CD4-positive, CD25-positive, alpha-beta regulatory T cell (primary cell): ENCODE results near the gene KDM4B. TPM values are rescaled to one million over a fixed set of nuclear protein-coding genes. Genes with fewer than 3 reads are reported as not detected.

Source experiments
- ATAC-seq, 2 donors: fragments of 150-1000 bp; cut with Tn5 transposase; one replicate each; pipeline ENCODE4 v1.10.0; 2021; ENCODE audit warnings: low read depth in 2 of 2, moderate number of reproducible peaks in 2 of 2, moderate library complexity in 1 of 2
- DNase-seq, 3 donors: peaks; one replicate each; pipeline versions ENCODE4 v3.0.0 to v3.0.0-alpha.2; 2012 to 2022; ENCODE audit warnings: mixed read lengths in 1 of 3
- H3K27ac ChIP-seq: one replicate; pipeline ENCODE4 v1.7.0; 2013; ENCODE audit warnings: mild to moderate bottlenecking, low read length; ENCODE audit not compliant: insufficient read depth, poor library complexity, severe bottlenecking
- H3K27me3 ChIP-seq: one replicate; pipeline ENCODE4 v1.7.0; 2013; ENCODE audit warnings: low read length; ENCODE audit not compliant: control insufficient read depth, insufficient read depth
- H3K36me3 ChIP-seq: one replicate; pipeline ENCODE4 v1.7.0; 2013; ENCODE audit warnings: mild to moderate bottlenecking, low read length, moderate library complexity; ENCODE audit not compliant: control insufficient read depth, insufficient read depth
- H3K4me1 ChIP-seq: 2 replicates; pipeline ENCODE4 v1.7.0; 2013; ENCODE audit warnings: mild to moderate bottlenecking, low read length; ENCODE audit not compliant: insufficient read depth, control insufficient read depth, poor library complexity, severe bottlenecking
- H3K4me3 ChIP-seq: one replicate; pipeline ENCODE4 v1.7.0; 2013; ENCODE audit warnings: low read depth, mild to moderate bottlenecking, low read length, moderate library complexity
- H3K9me3 ChIP-seq, 2 experiments: 1 replicate in 1 of 2; 2 replicates in 1 of 2; pipeline ENCODE4 v1.7.0; 2013; ENCODE audit warnings: low read length in 2 of 2, mild to moderate bottlenecking in 1 of 2, moderate library complexity in 1 of 2; ENCODE audit not compliant: control insufficient read depth in 2 of 2
- H3K27ac Mint-ChIP-seq, 3 donors: one replicate each; pipeline ENCODE4 v1.8.0; 2020 to 2022; ENCODE audit warnings: mild to moderate bottlenecking in 3 of 3, mixed read lengths in 3 of 3, moderate library complexity in 2 of 3
- H3K27me3 Mint-ChIP-seq: one replicate; pipeline ENCODE4 v1.8.0; 2022; ENCODE audit warnings: mild to moderate bottlenecking, mixed read lengths
- H3K36me3 Mint-ChIP-seq: one replicate; pipeline ENCODE4 v1.8.0; 2020; ENCODE audit warnings: mixed read lengths
- H3K4me1 Mint-ChIP-seq, 4 donors: one replicate each; pipeline ENCODE4 v1.8.0; 2020 to 2022; ENCODE audit warnings: mixed read lengths in 4 of 4, mild to moderate bottlenecking in 1 of 4
- H3K4me3 Mint-ChIP-seq, 4 donors: one replicate each; pipeline ENCODE4 v1.8.0; 2020 to 2022; ENCODE audit warnings: mild to moderate bottlenecking in 4 of 4, mixed read lengths in 4 of 4, moderate library complexity in 3 of 4
- H3K9me3 Mint-ChIP-seq, 7 donors: one replicate each; pipeline ENCODE4 v1.8.0; 2020 to 2022; ENCODE audit warnings: mixed read lengths in 7 of 7, mild to moderate bottlenecking in 3 of 7, moderate library complexity in 2 of 7
- polyA plus RNA-seq, 4 donors: library from polyadenylated mRNA; unstranded; fragments of 300-500 nt; fragmentation: Illumina TruSeq; gene quantifications; one replicate each; pipeline ENCODE4 v1.2.3, GENCODE V29; 2021
- total RNA-seq: library from RNA; stranded (reverse); gene quantifications from one replicate; pipeline ENCODE4 v1.2.3, GENCODE V29; 2022

KDM4B gene
- total and polyA plus RNA-seq, 5 donors from 2014 or later, result 6.3 to 70.0 (median 8.6) TPM

GRCh38 chr19:5006201-5006600, 37.3 kb downstream of the KDM4B start:
- H3K36me3 Mint-ChIP-seq, result peaks cover 8% of the 10 kb centered on the region
- Histone ChIP-seq H3K36me3 (no peaks in the 10 kb centered on the region), H3K9me3 (no peaks in the 10 kb centered on the region), H3K4me1 (no peaks in the 10 kb centered on the region), H3K4me3 (no peak overlapping the region), H3K27ac (no peak overlapping the region), H3K27me3 (no peaks in the 10 kb centered on the region)
- no peaks in the 10 kb centered on the region for H3K27me3 Mint-ChIP-seq
- peaks cover 0 to 27% (median 16%) of the 10 kb centered on the region in 4 donors for H3K4me1 Mint-ChIP-seq
- DNase-seq (no peak), ATAC-seq (no peak)
- no peak overlapping the region for H3K27ac Mint-ChIP-seq
- H3K4me3 Mint-ChIP-seq, result no peak overlapping the region
- H3K9me3 Mint-ChIP-seq, result peaks cover 0 to 10% (median 2%) of the 10 kb centered on the region in 7 donors

- Mint-ChIP-seq H3K4me3 (no peak overlapping the region), H3K36me3 (peaks cover 8% of the 10 kb centered on the region), H3K27ac (no peak overlapping the region), H3K4me1 (peaks cover 0 to 25% (median 10%) of the 10 kb centered on the region in 4 donors), H3K27me3 (no peaks in the 10 kb centered on the region), H3K9me3 (peaks cover 0 to 10% (median 2%) of the 10 kb centered on the region in 7 donors)
- H3K4me1 ChIP-seq, result no peaks in the 10 kb centered on the region
- no peak for DNase-seq
- H3K27me3 ChIP-seq, result no peaks in the 10 kb centered on the region
- H3K36me3 ChIP-seq, result no peaks in the 10 kb centered on the region
- H3K4me3 ChIP-seq, result no peak overlapping the region
- no peaks in the 10 kb centered on the region for H3K9me3 ChIP-seq
- no peak overlapping the region for H3K27ac ChIP-seq
- ATAC-seq, result no peak
Observed at GRCh38 chr19:5006821-5007220, 37.9 kb downstream of the KDM4B start.

- no peak for ATAC-seq
- Histone ChIP-seq H3K27ac (no peak overlapping the region), H3K36me3 (peaks cover 3% of the 10 kb centered on the region), H3K27me3 (no peaks in the 10 kb centered on the region), H3K9me3 (no peaks in the 10 kb centered on the region), H3K4me1 (no peaks in the 10 kb centered on the region), H3K4me3 (no peak overlapping the region)
- DNase-seq, result no peak
- no peak overlapping the region for H3K27ac Mint-ChIP-seq
- peaks cover 0 to 14% (median 6%) of the 10 kb centered on the region in 4 donors for H3K4me1 Mint-ChIP-seq
- no peak overlapping the region for H3K4me3 Mint-ChIP-seq
- peaks cover 4% of the 10 kb centered on the region for H3K36me3 Mint-ChIP-seq
- H3K27me3 Mint-ChIP-seq, result no peaks in the 10 kb centered on the region
- peaks cover 0 to 10% (median 2%) of the 10 kb centered on the region in 7 donors for H3K9me3 Mint-ChIP-seq
Observed at GRCh38 chr19:5011476-5012238, 42.7 kb downstream of the KDM4B start.

GRCh38 chr19:5012688-5013457, 44.0 kb downstream of the KDM4B start:
- peaks cover 0 to 8% (median 5%) of the 10 kb centered on the region in 4 donors for H3K4me1 Mint-ChIP-seq
- H3K27me3 Mint-ChIP-seq, result no peaks in the 10 kb centered on the region
- H3K9me3 ChIP-seq, result no peaks in the 10 kb centered on the region
- peak overlapping the region in 1 of 3 donors; percentile 59 for H3K27ac Mint-ChIP-seq
- no peaks in the 10 kb centered on the region for H3K27me3 ChIP-seq
- no peak for DNase-seq
- no peaks in the 10 kb centered on the region for H3K36me3 Mint-ChIP-seq
- no peak for ATAC-seq
- no peak overlapping the region for H3K4me3 Mint-ChIP-seq
- peaks cover 10% of the 10 kb centered on the region for H3K36me3 ChIP-seq
- H3K4me3 ChIP-seq, result no peak overlapping the region
- H3K4me1 ChIP-seq, result no peaks in the 10 kb centered on the region
- no peak overlapping the region for H3K27ac ChIP-seq
- H3K9me3 Mint-ChIP-seq, result peaks cover 0 to 5% (median 0%) of the 10 kb centered on the region in 7 donors

DNA sequence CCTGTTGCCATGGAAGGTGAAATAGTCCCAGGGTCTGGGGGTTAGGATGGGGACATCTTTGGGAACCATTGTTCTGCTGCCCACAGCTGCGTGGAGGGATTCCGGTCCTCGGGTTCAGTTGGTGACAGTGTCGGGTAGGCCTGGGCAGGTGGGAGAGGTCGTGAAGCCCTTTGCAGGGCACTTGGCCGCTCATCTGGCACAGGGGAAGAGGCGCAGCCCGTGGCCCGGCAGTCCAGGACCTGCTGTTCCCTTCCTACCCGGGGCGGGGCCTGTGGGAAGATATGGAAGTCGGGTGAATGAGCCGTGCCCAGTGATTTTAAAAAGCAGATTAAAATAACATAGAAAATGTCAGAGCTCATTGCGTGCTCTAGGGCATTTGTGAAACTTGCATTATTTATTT, 44.8 kb downstream of the KDM4B start:
- Mint-ChIP-seq H3K27ac (no peak overlapping the region), H3K9me3 (peaks cover 0 to 1% (median 0%) of the 10 kb centered on the region in 7 donors)

DNA sequence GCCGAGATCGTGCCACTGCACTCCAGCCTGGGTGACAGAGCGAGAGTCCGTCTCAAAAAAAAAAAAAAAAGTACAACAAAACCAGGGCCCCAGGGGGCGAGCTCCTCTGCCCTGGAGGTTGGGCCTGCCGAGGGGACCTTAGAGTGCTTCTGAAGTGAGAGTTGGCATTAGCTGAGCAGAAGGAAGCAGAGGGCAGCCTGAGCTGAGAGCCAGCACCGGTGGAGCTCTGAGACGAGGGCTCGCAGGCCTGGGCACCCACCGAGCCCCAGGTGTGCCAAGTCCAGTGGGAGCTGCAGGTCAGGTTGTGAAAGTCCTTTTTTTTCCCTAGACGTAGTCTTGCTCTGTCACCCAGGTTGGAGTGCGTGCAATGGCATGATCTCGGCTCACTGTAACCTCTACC, 46.0 kb downstream of the KDM4B start:
- Histone ChIP-seq H3K36me3 (peaks cover 17% of the 10 kb centered on the region), H3K4me1 (no peaks in the 10 kb centered on the region), H3K27me3 (no peaks in the 10 kb centered on the region), H3K9me3 (no peaks in the 10 kb centered on the region), H3K4me3 (no peak overlapping the region), H3K27ac (no peak overlapping the region)
- no peak for DNase-seq
- Mint-ChIP-seq H3K4me1 (peaks cover 0 to 8% (median 2%) of the 10 kb centered on the region in 4 donors), H3K27me3 (no peaks in the 10 kb centered on the region), H3K27ac (no peak overlapping the region), H3K36me3 (no peaks in the 10 kb centered on the region), H3K9me3 (peaks cover 0 to 1% (median 0%) of the 10 kb centered on the region in 7 donors), H3K4me3 (no peak overlapping the region)
- no peak for ATAC-seq

More for the DNA sequence above, 44.8 kb downstream of the KDM4B start:
- Histone ChIP-seq H3K4me1 (no peaks in the 10 kb centered on the region), H3K9me3 (no peaks in the 10 kb centered on the region), H3K4me3 (no peak overlapping the region), H3K27me3 (no peaks in the 10 kb centered on the region), H3K27ac (no peak overlapping the region), H3K36me3 (peaks cover 17% of the 10 kb centered on the region)
- H3K27me3 Mint-ChIP-seq, result no peaks in the 10 kb centered on the region
- H3K4me3 Mint-ChIP-seq, result no peak overlapping the region
- peaks cover 0 to 11% (median 2%) of the 10 kb centered on the region in 4 donors for H3K4me1 Mint-ChIP-seq
- ATAC-seq (no peak), DNase-seq (no peak)
- H3K36me3 Mint-ChIP-seq, result no peaks in the 10 kb centered on the region

- Mint-ChIP-seq H3K9me3 (peaks cover 0 to 1% (median 0%) of the 10 kb centered on the region in 7 donors), H3K4me1 (peaks cover 0 to 9% (median under 1%) of the 10 kb centered on the region in 4 donors), H3K27ac (no peak overlapping the region), H3K36me3 (peaks cover 3% of the 10 kb centered on the region), H3K27me3 (no peaks in the 10 kb centered on the region), H3K4me3 (no peak overlapping the region)
- no peak for DNase-seq
- no peaks in the 10 kb centered on the region for H3K27me3 ChIP-seq
- H3K27ac ChIP-seq, result no peak overlapping the region
- no peak overlapping the region for H3K4me3 ChIP-seq
- peaks cover 17% of the 10 kb centered on the region for H3K36me3 ChIP-seq
- H3K9me3 ChIP-seq, result no peaks in the 10 kb centered on the region
- no peak for ATAC-seq
- no peaks in the 10 kb centered on the region for H3K4me1 ChIP-seq
Observed at GRCh38 chr19:5016268-5016667, 47.4 kb downstream of the KDM4B start.
